Measurements from ENCODE around the gene CPM. TPM values are rescaled to one million over a fixed set of nuclear protein-coding genes. Genes with fewer than 3 reads are reported as not detected.

CPM gene
- total and polyA plus RNA-seq, 10 of the 15 experiments (the other 5 are each of a cell fraction or from before 2014, with no cell fraction given): 0.06 to 1.7 (median 0.41) TPM

GRCh38 chr12:68808388-68809189, 124.4 kb downstream of the CPM start (continued):
- TF ChIP-seq IRF5 (IDR thresholded peaks at IDR 0.05; ENCODE audit: borderline replicate concordance) (no peak), POLR2A (IDR thresholded peaks at IDR 0.05; ENCODE audit: low read depth, low read length) (peak; percentile 70), MTA3 (IDR thresholded peaks at IDR 0.05; ENCODE audit: borderline replicate concordance, low read length) (peak; percentile 83; the same call in 1 of the 2 replicates), WRNIP1 (IDR thresholded peaks at IDR 0.05; ENCODE audit: borderline replicate concordance, low read depth, low read length) (no peak), MLLT1 (IDR thresholded peaks at IDR 0.05) (no peak), ESRRA (IDR thresholded peaks at IDR 0.05; ENCODE audit: low read length) (no peak)

Measured in GM12878 (cell line).